ENCODE data around the gene CCND3.

Gene CCND3

DNA sequence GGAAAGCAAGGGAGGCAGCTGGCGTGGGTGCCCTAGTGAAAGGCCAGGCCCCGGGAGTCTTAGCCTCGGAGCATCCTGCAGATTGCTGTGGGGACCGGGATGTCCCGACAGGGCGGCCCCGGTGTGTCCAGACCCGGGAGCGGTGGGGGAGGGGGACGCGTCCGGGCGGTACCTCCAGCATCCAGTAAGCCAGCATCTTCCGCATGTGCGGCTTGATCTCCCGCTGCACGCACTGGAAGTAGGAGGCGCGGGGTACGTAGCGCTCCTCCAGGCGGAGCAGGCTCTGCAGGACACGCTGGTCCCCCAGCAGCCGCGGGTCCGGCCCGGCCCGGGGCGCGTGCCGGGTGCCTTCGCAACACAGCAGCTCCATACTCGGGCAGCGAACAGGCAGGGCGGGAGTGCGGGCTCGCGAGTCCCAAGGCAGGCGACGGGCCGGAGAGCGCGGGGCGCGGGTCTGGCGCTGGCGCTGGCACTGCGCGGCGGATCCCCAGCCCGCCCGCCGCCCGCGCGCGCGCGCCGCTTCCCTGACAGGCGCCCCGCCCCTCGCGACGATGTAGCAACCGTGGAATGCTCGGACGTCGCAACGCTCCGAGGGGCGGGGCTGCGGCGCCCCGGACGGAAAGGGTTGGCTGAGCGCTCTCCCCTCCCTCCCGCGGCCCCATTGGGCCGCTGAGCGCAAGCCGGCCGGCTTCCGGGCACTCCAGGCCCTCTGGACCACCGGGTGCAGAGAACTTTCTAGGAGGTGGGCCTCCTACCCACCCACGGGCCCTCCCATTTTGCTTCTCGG is at the start of gene CCND3:
CCND3 (minus strand) TSS at position 529 of the 787 bp plus-strand sequence; CDS start at position 370, 159 bp downstream.
- no peak for DNase-seq

- DNase-seq, result no peak
Observed at GRCh38 chr6:41986339-41986738, 44.7 kb upstream of the CCND3 start.

GRCh38 chr6:41984623-41985022 is 43.0 kb upstream of the CCND3 start:
- DNase-seq, result no peak

DNA sequence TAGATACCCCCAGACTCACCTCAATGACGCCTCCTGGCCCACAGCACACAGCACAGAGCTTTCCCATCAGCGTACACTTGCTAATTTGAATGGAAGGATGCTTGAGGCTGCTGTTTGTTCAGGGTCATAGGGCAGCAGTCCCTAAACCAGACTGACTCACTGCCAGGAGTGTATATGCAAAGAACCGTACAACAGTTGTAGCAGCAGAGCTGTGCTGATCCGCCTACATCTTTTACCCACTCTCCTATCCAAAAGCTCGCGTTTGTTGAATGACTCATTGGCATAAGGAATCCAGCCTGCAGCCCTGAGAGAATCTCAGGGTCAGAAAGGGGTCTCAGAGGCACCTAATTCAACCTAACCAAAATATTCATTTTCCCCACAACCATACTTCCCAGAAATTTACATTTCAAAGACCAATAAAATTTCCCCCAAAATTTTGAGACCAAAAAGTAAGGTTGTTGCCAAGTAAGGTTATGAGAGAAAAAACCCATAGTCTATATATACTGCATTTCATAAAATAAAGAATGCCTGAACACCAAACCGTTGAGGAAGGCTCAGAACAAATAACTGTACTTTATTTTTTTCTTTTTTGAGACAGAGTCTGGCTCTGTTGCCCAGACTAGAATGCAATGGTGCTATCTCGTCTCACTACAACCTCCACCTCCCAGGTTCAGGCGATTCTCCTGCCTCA is 35.3 kb upstream of the CCND3 start:
- no peak for DNase-seq

DNA sequence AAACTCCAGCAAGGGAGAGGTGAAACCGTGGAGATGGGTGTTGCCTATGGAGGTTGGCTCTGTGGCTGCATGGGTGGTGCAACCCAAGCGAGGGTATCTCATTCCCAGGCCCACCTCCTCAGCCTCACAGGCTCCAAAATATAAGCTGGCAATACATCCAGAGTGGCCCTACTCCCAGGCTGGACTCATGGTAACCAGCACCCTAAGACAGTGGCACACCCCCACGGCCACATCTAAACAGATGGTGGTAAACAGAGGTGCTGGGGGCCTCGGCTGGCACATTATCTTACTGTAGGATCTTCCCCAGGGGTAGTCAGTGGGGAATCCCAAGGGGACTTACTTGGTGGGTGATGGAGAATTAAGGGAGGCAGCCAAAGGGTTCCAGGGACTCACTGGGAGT is 33.7 kb upstream of the CCND3 start:
- DNase-seq, result no peak

- no peak for DNase-seq
Observed at GRCh38 chr6:41974281-41974825, 32.7 kb upstream of the CCND3 start.

- no peak for DNase-seq
Observed at GRCh38 chr6:41972826-41973225, 31.2 kb upstream of the CCND3 start.

DNA sequence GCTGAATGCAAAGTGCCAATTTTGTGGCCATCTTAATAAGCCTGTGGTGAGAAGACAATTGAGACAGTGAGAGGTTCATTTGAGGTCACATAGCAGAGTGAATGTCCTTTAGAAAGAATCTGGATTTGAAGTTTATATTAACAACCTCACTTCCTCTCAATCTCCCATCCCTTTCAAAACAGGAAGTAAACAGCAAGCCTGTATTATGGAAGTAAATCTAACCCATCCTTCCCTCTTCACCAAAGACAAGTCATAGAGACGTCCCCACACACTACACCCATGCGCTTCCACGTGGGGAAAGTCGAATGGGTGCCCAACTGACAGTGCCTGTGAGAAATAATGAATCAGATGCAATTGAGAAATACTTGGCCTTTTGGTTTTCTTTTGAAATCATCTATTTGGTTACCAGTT is 28.8 kb upstream of the CCND3 start:
- DNase-seq, result no peak

DNA sequence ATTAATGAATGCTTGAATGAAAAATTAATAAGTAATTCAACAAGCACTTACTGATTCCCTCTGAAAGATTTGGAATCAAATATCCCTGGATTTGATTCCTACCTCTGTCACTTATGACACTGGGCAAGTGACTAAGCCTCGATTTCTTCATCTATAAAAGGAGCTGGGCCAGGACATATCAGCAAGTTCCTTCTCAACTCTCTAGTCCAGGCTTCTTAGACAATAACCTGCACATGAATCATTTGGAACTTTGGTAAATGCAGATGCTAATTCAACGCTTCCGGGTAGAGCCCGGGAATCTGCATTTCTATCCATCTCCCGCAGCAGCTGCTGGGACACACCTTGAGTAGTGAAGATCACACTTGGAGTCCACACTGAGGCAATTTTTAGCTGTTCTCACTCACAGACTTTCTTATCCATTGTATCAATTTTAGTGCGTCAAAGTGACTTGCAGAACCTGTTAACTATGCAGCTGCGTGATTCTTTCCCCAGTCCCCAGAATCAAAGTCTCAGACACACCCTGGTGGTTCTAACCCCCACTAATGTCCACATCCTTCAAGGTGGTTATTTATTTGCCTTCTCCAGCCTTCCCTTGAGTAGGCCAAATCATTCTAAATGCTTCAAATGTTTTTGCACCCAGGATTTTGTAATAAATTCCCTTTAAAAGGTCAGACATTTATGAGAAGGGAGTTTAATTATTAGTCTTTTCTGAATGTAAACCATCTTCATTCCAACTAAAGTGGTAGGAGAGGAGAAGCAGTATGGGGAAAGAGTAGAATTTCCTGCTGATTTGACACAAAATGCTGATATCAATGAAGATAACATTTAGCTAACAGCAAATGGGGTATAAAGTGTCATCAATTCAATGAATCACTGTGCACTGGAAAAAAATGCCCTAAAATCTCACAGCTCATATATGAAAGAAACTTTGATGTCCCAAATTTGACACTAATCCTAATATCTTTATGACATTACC is 26.0 kb upstream of the CCND3 start:
- DNase-seq, result no peak

GRCh38 chr6:41966961-41967311 is 25.3 kb upstream of the CCND3 start:
- no peak for DNase-seq

DNA sequence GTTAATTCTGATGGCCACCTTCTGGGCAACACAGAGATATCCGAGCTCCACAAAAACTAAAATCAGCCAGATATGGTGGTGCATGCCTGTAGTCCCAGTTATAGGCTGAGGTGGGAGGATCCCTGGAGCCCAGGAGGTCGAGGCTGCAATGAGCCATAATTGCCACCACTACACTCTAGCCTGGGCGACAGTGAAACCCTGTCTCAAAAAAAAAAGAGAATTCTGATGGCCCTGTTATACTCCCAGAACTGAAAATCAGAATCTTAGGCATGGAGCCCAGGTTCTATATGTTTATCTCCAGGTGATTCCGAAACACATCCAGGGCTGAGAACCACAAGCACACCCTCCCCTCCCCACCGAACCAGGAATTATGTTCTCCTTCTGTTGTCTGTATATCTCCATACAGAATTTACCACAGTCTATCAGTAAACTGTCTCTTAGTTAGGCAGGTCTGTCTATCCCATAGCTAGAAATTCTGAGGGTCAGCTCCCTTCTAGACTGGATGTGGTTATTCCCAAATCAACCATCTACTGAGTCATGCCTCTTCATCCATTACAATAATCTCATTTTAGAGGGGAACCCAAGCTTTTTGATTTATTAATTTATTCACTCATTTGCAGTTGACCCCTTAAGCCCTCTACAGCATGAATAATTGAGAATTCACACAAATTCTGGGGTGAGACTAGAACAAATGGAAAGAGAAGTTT is 24.8 kb upstream of the CCND3 start:
- no peak for DNase-seq

- DNase-seq, result no peak
Observed at GRCh38 chr6:41965429-41966213, 24.0 kb upstream of the CCND3 start.

DNA sequence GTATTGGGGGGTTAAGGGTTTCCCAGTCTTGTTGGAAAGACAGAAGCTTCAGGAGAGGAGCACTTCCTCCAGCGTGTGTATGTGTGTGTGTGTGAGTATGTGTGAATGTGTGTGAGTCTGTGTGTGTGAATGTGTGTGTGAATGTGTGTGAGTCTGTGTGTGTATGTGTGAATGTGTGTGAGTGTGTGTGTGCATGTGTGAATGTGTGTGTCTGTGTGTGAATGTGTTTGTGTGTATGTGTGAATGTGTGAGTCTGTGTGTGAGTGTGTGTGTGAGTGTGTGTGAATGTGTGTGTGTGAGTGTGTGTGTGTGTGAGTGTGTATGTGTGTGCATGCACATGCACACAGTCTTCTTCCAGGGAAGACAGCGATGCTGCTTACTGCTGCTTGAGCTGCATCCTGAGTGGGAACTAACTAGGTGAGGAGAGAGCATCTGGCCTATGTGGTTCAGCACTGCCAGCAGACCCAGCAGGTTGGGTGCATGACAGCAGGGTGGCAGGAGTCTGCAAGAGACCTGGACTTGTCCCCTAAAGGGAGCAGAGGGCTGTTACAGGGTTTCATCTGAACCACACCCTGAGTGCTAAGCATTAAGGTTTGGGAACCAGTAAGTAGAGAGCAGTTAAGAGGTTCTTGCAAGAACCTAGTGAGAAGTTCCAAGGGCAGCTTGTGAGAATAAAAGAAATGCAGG is 22.7 kb upstream of the CCND3 start:
- no peak for DNase-seq

DNA sequence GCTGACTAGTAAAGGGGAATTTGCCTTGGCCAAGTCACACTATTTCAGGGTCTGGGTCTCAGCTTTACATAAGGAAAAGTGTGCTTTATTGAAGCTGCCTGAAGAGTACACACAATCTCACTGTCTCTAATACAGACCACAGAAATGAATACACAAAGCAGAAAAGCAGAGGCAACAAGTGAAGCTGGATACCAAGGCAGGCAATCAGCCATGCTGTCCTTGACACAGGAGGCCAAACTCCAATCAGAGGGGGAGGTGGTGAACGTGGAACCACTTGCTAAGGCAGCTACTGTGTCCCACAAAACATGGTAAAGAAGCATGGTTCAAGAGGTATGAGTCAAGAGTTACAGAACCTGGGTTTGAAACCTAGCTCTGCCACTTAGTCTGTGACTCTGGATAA is 21.8 kb upstream of the CCND3 start:
- DNase-seq, result no peak

DNA sequence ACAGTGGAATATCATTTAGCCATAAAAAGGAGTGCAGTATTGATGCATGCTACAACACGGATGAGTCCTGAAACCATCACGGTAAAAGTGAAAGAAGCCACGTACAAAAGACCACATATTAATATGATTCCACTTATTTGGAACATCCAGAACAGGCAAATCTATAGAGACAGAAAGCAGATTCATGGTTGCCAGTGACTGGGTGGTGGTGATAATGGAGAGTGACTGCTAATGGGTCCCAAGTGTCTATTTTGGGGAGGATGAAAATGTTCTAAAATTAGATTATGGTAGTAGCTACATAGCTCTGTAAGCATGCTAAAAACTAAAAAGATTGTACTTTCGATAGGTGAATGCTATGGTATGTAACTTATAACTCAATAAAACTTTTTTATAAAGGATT is 18.4 kb upstream of the CCND3 start:
- no peak for DNase-seq

DNA sequence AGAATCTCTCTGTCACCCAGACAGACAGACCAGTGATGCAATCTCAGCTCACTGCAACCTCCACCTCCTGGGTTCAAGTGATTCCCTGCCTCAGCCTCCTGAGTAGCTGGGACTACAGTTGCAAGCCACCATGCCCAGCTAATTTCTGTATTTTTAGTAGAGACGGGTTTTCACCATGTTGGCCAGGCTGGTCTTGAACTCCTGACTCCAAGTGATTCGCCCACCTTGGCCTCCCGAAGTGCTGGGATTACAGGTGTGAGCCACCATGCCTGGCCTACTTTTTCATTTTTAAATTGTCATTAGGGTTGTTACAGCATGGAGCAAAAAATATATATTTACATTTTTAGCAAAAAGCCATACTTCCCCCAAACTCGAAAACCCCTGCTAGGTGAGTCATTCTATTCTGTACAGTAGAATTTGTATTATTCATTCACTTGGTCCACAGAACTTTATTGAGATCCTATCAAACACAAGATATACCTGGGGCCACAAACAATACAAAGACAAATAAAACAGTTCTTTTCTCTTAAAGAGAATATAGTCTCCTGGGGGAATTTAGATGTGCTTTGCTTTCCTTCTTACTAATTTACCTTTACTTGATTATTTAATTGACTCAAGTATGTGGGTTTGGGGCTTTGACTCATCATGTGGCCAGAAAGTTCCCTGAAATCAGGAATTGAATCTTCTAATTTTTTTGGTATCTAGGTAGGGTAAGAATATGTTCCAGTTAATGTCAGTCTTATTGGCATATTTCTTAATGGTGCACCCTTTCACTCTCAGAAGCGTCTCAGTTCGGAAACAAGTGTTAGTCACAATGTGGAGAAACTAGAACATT is 16.6 kb upstream of the CCND3 start:
- DNase-seq, result no peak

DNA sequence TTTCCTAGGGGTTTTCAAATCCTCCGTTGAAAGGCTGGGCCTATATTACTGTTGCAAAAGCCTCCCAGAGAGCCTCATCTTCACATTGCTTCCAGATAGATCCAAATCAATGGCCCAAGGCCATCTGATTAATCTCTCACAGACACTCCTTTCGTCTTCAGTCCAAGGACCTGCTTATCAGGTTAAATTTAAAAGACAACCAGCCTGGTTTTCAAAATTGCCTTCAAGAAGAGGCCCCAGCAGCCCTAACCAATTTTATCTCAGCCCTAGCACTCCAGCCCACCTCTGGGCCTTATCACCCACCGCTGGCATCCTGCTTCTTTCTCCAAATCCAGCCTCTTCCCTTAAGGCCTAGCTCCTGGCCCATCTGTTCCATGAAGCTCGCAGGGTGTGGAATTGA is 15.5 kb upstream of the CCND3 start:
- no peak for DNase-seq

- DNase-seq, result no peak
Observed at GRCh38 chr6:41955412-41955811, 13.8 kb upstream of the CCND3 start.

DNA sequence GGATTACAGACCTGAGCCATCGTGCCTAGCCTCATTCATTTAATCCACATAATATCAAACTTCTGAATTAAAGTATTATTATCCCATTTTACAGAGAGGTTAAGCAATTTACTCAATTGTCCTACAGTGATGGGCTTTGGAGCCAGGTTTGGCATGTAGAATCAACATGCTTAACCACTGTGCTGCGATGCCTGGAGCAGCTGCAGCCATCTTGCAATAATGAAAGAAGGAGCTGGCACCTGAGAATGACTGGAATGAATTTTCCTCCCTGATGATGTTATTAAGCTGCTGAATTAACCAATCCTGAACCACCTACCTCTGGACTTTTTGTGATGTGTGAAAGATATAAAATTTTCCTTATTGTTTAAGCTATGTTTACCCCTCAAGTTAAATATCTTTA is 13.1 kb upstream of the CCND3 start:
- no peak for DNase-seq

- no peak for DNase-seq
Observed at GRCh38 chr6:41947581-41948220, 6.1 kb upstream of the CCND3 start.

Measured in NCI-H1436 treated with DMSO at 0.1 percent for 48 hours (cell line).